ENCODE measurements around the gene BCL7A.

BCL7A gene

DNA sequence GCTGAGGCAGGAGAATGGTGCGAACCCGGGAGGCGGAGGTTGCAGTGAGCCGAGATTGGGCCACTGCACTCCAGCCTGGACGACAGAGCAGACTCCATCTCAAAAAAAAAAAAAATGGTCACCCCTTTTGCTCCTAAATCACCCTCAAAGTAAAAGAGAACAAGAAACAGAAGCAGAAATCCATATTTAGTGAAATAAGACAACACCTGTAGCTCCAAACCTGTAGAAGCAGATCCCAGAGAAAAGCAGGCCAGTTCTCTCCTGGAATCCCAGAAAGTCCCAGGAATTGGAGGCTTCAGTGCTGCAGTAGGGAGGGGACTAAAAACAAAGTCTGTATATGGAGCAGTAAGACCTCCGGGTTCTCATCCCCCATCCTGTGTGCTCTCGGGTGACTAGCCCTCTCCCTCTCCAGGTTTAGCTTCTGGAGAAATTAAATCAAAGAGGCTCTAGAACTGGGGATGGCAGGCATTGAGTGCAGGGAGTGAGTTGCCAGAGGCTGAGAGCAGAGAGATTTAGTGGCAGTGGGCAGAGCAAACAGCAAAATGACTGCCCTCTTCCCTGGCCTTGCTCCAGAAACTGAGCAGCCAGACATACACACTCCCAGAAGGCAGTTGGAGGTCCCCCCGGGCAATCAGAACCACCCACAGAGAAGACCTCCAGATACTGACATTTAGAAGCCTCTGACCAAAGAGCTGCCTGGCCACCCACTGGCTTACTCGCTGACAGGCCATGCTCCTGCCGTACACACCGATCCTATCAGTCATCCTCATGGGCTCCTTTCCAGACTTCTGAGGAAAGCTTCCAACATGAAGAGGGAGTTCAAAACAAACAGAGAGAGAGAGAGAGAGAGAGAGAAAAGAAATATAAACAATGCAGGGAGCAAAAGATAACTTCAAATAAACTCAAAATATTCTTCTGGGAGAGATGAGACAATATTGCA is 50.6 kb downstream of the BCL7A start:
- H3K9me3 ChIP-seq (ENCODE audit: insufficient read depth, low read depth, low read length): no peaks in the 10 kb centered on the region
- H3K27me3 ChIP-seq (ENCODE audit: insufficient read depth, low read length): peaks cover 5% of the 10 kb centered on the region; the same call in 1 of the 2 replicates
- H3K4me1 ChIP-seq (ENCODE audit: insufficient read depth, low read length): no peaks in the 10 kb centered on the region
- no peak overlapping the region for H3K4me3 ChIP-seq (ENCODE audit: low read length)
- 82% methylated on average over 11 of the region's 11 CpGs for WGBS
- H3K36me3 ChIP-seq (ENCODE audit: insufficient read depth, low read length): peaks cover 7% of the 10 kb centered on the region; the same call in 1 of the 2 replicates
- no peak overlapping the region; the same call in 1 of the 2 replicates for H3K27ac ChIP-seq (ENCODE audit: low read depth, low read length)
- no peak overlapping the region for H3K9ac ChIP-seq (ENCODE audit: low read depth, low read length)

DNA sequence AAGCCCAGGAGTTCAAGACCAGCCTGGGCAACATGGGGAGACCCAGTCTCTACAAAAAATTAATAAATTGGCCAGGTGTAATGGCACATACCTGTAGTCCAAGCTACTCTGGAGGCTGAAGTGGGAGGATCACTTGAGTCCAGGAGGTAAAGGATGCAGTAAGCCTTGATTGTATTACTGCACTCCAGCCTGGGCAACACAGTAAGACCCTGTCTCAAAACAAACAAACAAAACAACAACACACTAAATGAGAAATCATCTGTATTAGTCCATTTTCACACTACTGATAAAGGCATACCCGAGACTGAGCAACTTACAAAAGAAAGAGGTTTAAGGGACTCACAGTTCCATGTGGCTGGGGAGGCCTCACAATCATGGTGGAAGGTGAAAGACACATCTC is 52.1 kb downstream of the BCL7A start:
- Histone ChIP-seq H3K4me1 (ENCODE audit: insufficient read depth, low read length) (0 out of 2 replicates have a peak, but pooled peaks cover 3% of the 10 kb centered on the region), H3K9me3 (ENCODE audit: insufficient read depth, low read depth, low read length) (no peaks in the 10 kb centered on the region), H3K9ac (ENCODE audit: low read depth, low read length) (no peak overlapping the region), H3K36me3 (ENCODE audit: insufficient read depth, low read length) (no peaks in the 10 kb centered on the region), H3K27ac (ENCODE audit: low read depth, low read length) (no peak overlapping the region), H3K4me3 (ENCODE audit: low read length) (no peak overlapping the region), H3K27me3 (ENCODE audit: insufficient read depth, low read length) (peaks cover 10% of the 10 kb centered on the region; the same call in 1 of the 2 replicates)
- WGBS: 92% methylated on average over 1 of the region's 1 CpG

DNA sequence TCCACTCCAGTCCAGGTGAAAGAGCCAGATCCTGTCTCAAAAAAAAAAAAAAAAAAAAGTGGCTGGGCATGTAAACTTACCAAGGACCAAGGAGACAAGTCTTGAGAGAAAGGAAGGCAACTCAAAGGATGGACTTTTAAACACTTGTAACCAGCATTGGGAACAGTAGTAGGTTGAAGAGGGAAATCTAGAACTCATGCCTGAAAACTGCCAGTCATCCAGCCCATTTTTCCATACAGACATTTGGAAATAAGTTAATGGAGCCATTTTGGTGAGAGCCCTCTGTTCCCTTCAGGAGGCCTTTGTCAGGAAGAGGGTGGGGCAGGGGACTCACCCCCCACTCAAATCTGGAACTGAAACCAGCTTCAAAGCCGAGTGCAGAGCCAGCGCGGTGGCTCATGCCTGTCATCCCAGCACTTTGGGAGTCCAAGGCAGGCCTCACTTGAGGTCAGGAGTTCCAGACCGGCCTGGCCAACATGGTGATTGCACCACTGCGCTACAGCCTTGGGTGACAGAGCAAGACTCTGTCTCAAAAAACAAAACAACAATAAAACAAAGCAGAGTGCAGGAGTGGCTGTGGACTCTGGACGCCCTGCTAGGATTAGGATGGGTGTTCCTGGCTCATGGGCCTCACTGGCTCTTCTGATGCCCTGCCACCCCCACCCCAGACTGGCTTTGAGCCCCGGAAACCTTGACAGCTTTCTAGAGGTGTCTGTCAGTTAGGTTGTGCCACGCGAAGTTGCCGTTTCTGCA is 55.2 kb downstream of the BCL7A start:
- Histone ChIP-seq H3K27ac (ENCODE audit: low read depth, low read length) (no peak overlapping the region), H3K27me3 (ENCODE audit: insufficient read depth, low read length) (peaks cover 32% of the 10 kb centered on the region), H3K9ac (ENCODE audit: low read depth, low read length) (no peak overlapping the region), H3K4me1 (ENCODE audit: insufficient read depth, low read length) (peaks cover 22% of the 10 kb centered on the region), H3K36me3 (ENCODE audit: insufficient read depth, low read length) (no peaks in the 10 kb centered on the region), H3K4me3 (ENCODE audit: low read length) (no peak overlapping the region), H3K9me3 (ENCODE audit: insufficient read depth, low read depth, low read length) (no peaks in the 10 kb centered on the region)
- 94% methylated on average over 10 of the region's 10 CpGs for WGBS

DNA sequence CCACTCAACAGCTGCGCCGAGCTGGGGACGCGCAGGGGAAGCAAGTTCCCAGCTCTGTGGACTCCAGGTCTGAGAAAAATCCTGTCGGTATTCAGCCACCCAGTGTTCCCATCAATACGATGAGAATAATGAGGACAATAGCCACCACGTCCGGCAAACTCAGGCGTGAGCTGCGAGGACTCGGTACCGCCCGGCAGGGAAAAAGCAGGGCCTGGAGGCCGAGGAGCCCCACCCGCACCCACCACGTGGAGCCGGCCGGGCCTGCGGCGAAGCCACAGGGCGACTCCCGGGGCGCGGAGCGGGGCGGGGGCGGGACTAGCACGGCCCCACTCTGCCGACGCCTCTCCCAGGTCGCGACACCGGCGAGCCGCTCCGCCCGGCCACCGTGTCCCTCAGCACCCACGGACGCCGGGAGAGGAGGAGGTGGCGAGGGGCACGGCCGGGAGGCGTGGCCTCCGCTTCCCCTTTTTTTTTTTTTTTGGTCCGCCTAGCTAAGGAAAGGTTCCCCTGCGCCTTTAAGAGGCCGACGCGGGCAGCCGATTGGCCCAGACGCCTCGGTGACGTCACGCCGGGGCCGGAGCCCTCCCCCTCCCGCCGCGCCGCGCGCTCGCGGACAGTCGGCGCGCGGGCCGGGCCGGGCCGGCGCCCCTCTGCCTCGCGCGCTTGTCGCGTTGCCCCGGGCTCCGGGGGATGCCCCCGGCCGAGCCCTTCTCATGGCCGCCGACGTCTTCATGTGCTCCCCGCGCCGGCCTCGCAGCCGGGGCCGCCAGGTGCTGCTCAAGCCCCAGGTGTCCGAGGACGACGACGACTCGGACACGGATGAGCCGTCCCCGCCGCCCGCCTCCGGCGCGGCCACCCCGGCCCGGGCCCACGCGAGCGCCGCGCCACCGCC is 56.7 kb downstream of the BCL7A start, which contains the start of gene MLXIP:
TSS of gene MLXIP (plus strand) at position 616 of the 892 bp plus-strand sequence. CDS start at position 714, 98 bp downstream.
- Histone ChIP-seq H3K9ac (ENCODE audit: low read depth, low read length) (peak within 1 kb of the TSS; percentile 67), H3K4me3 (ENCODE audit: low read length) (peak within 1 kb of the TSS; percentile 56), H3K9me3 (ENCODE audit: insufficient read depth, low read depth, low read length) (no peaks in the 10 kb centered on the region), H3K4me1 (ENCODE audit: insufficient read depth, low read length) (peaks cover 25% of the 10 kb centered on the region), H3K27ac (ENCODE audit: low read depth, low read length) (no peak within 1 kb of the TSS), H3K27me3 (ENCODE audit: insufficient read depth, low read length) (peaks cover 32% of the 10 kb centered on the region), H3K36me3 (ENCODE audit: insufficient read depth, low read length) (no peaks in the 10 kb centered on the region)
- WGBS: 1% methylated on average over 113 of the region's 113 CpGs

DNA sequence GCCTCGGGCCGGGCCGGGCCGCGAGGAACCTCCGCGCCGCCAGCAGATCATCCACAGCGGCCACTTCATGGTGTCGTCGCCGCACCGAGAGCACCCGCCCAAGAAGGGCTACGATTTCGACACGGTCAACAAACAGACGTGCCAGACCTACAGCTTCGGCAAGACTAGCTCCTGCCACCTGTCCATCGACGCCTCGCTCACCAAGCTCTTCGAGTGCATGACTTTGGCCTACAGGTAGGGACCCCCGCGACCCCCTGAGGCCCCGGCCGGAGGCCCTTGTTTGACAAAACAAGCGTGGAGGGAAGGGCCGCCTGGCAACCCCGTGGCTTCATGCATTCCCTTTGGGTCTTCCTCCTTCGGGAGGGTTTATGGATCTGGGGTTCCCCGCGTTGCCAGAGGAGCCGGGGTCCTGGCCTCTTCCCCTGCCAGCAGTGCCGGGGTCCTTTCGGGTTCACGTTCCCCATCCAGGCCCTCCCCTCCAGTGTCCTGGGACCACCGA is 57.4 kb downstream of the BCL7A start:
- H3K4me3 ChIP-seq (ENCODE audit: low read length): peak overlapping the region; percentile 56
- H3K9me3 ChIP-seq (ENCODE audit: insufficient read depth, low read depth, low read length): no peaks in the 10 kb centered on the region
- H3K36me3 ChIP-seq (ENCODE audit: insufficient read depth, low read length): no peaks in the 10 kb centered on the region; the same call in 1 of the 2 replicates
- no peak overlapping the region for H3K27ac ChIP-seq (ENCODE audit: low read depth, low read length)
- peaks cover 32% of the 10 kb centered on the region for H3K27me3 ChIP-seq (ENCODE audit: insufficient read depth, low read length)
- peaks cover 25% of the 10 kb centered on the region for H3K4me1 ChIP-seq (ENCODE audit: insufficient read depth, low read length)
- H3K9ac ChIP-seq (ENCODE audit: low read depth, low read length): peak overlapping the region; percentile 67
- WGBS: 4% methylated on average over 38 of the region's 38 CpGs

DNA sequence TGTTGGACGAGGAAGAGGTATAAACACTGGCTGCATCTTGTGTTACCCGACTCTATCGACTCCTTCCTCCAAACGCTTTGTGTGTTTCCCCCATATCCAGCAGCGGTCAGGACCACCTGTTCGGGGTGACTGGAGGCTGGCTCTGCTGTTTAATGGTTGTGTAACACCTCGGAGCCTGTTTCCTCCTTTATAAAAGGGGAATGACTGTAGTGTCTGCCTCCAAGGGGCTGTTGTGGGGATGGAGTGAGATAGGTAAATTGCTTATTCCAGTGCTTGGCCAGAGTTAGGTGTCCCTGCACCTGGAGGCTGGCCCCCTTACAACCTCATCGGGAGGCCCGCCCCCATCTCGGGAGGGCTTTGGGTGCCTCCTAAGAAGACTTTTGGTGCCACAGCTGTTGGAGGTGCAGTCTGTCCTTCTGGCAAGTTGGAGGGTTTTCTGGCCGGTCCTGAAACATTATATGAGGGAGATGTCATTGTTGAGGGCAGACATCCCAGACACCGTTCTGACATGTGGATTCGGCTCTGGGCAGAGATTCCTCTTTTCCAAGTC is 57.9 kb downstream of the BCL7A start:
- H3K4me3 ChIP-seq (ENCODE audit: low read length): peak overlapping the region; percentile 56
- no peak overlapping the region for H3K27ac ChIP-seq (ENCODE audit: low read depth, low read length)
- peaks cover 32% of the 10 kb centered on the region for H3K27me3 ChIP-seq (ENCODE audit: insufficient read depth, low read length)
- H3K9me3 ChIP-seq (ENCODE audit: insufficient read depth, low read depth, low read length): no peaks in the 10 kb centered on the region
- 8% methylated on average over 13 of the region's 13 CpGs for WGBS
- peaks cover 3% of the 10 kb centered on the region; the same call in 1 of the 2 replicates for H3K36me3 ChIP-seq (ENCODE audit: insufficient read depth, low read length)
- peaks cover 25% of the 10 kb centered on the region for H3K4me1 ChIP-seq (ENCODE audit: insufficient read depth, low read length)
- H3K9ac ChIP-seq (ENCODE audit: low read depth, low read length): peak overlapping the region; percentile 67

DNA sequence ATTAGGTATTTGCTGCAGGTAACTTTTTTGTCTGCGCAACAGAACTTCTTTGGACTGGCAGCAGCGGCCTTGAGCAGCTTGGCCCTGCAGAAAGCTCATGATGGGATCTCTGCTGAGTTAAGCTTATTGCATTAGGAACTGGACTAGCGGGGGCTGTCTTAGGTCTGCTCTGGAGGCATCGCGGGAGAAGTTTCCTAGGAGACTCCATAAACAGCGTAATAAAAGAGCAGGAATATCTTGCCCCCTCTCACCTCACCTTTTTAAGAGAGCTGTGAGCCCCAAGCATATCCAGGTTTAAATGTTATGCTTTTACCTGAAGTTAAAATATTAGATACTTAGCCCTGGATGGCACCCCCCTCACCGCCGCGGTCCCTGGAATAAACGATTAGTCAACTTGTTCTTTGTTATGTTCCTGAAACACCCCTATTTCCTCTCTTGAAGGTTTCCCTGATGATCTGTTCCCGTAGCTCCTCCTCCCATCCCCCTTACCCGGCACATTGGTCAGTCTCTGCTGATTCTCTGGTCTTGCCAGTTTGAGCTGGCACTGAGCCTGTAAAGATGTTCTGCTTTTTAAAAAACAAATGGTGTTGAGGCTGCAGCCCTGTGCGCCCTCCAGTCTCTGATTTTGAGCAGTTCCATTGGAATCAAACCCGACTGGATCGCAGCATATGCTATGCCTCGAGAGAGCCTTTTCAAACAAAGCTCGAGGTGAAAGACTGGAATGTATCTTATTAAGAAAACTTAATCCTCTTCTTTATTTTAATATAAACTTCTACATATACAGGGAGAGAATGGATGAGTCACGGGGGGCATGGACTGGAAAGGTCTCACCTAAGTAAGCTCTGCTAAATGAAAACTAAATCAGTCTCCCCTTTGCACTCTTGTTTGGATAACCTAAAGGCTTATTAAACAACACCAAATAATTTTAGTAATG is 58.7 kb downstream of the BCL7A start:
- Histone ChIP-seq H3K36me3 (ENCODE audit: insufficient read depth, low read length) (peaks cover 3% of the 10 kb centered on the region; the same call in 1 of the 2 replicates), H3K9me3 (ENCODE audit: insufficient read depth, low read depth, low read length) (no peaks in the 10 kb centered on the region), H3K27ac (ENCODE audit: low read depth, low read length) (no peak overlapping the region), H3K27me3 (ENCODE audit: insufficient read depth, low read length) (peaks cover 32% of the 10 kb centered on the region), H3K9ac (ENCODE audit: low read depth, low read length) (peak overlapping the region; percentile 67; the same call in 1 of the 2 replicates), H3K4me1 (ENCODE audit: insufficient read depth, low read length) (peaks cover 25% of the 10 kb centered on the region), H3K4me3 (ENCODE audit: low read length) (peak overlapping the region; percentile 56)
- WGBS: 35% methylated on average over 17 of the region's 18 CpGs

DNA sequence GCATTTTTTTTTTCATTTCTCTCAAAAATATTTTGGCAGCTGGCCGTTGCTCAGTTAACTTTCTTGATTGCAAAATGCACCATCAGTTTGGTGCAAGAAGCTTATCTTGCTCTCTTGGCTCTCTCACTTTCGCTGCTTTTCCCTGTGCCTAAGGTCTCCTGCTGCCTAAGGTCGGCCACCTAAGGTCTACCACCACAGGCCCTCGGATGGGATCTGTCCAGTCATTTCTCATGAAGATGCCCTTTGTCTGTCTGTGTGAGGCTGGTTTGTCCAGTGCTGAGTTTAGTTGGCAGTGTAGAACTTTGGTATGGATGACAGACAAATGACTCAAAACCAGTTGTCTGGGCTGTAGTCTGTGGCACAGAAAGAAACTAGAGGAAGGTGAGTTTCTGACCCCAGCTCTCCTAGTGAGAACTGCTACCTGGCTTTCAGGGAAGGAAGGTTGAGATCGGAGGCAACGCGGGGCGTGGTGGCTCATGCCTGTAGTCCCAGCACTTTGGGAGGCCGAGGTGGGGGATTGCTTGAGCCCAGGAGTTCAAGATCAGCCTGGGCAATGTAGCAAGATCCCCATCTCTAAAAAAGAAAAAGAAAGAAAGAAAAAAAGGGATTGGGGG is 59.5 kb downstream of the BCL7A start:
- Histone ChIP-seq H3K9me3 (ENCODE audit: insufficient read depth, low read depth, low read length) (no peaks in the 10 kb centered on the region), H3K9ac (ENCODE audit: low read depth, low read length) (no peak overlapping the region), H3K27ac (ENCODE audit: low read depth, low read length) (no peak overlapping the region), H3K4me3 (ENCODE audit: low read length) (peak overlapping the region; percentile 56; the same call in 1 of the 2 replicates), H3K4me1 (ENCODE audit: insufficient read depth, low read length) (peaks cover 25% of the 10 kb centered on the region), H3K36me3 (ENCODE audit: insufficient read depth, low read length) (peaks cover 7% of the 10 kb centered on the region; the same call in 1 of the 2 replicates), H3K27me3 (ENCODE audit: insufficient read depth, low read length) (peaks cover 32% of the 10 kb centered on the region)
- 92% methylated on average over 9 of the region's 9 CpGs for WGBS

DNA sequence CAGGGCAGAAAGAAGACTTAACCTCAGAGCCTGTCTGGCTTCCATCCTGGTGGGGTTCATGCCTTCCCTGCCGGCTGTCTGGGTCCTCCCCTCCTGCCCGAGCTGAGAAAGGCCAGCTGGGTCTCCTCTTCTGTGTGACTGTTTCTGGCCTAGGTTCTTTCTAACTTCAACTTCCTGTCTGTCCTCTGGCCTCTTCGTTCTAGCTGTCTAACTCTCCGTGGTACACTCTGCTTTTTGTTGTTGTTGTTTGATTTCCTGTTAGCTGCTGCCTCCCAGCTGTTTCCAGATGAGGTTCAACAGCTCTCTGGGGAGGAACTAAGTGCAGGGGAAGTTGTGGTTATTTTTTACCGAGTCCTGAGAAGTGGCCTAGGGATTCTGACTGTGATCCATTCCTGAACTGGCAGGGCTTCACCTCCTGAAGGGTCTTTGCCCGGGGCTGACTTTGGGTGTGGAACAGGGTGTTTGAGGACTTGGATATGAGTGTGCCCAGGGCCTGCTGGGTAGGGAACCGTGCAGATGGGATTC is 60.1 kb downstream of the BCL7A start:
- WGBS: 68% methylated on average over 7 of the region's 7 CpGs
- Histone ChIP-seq H3K4me1 (ENCODE audit: insufficient read depth, low read length) (peaks cover 25% of the 10 kb centered on the region), H3K4me3 (ENCODE audit: low read length) (no peak overlapping the region), H3K9ac (ENCODE audit: low read depth, low read length) (no peak overlapping the region), H3K9me3 (ENCODE audit: insufficient read depth, low read depth, low read length) (no peaks in the 10 kb centered on the region), H3K27ac (ENCODE audit: low read depth, low read length) (no peak overlapping the region), H3K27me3 (ENCODE audit: insufficient read depth, low read length) (peaks cover 32% of the 10 kb centered on the region), H3K36me3 (ENCODE audit: insufficient read depth, low read length) (peaks cover 7% of the 10 kb centered on the region; the same call in 1 of the 2 replicates)

Measured in HUES64 (cell line).